HepG2 (cell line): Measurements from ENCODE around the gene IL1RAPL1. TPM values are rescaled to one million over a fixed set of nuclear protein-coding genes. Genes with fewer than 3 reads are reported as not detected.

Source experiments
- ATAC-seq: fragments of 200-7000 bp; cut with Tn5 transposase; 3 replicates; pipeline ENCODE4 v1.9.1; 2020; ENCODE audit warnings: mild to moderate bottlenecking, moderate library complexity
- BruUV-seq: library from RNA; stranded (reverse); fragments of 400-500 nt; replicated peaks from 2 replicates; lab custom pipeline; 2021; lab: Mats Ljungman, UMichigan
- CTCF ChIA-PET: fragments of 300-600 bp; formaldehyde crosslinking; extraction: SDS; loops from one replicate; lab custom pipeline; 2021; ENCODE audit warnings: low total read pairs, inconsistent platforms, low intra/inter-chr PET ratio; lab: Yijun Ruan, JAX
- POLR2A ChIA-PET: fragments of 350-600 bp; sonication (Branson Sonifier 250); formaldehyde crosslinking; loops from one replicate; lab custom pipeline; 2020; ENCODE audit warnings: antibody characterized with exemption, inconsistent platforms; lab: Yijun Ruan, JAX
- DNase-seq: peaks from one replicate; pipeline ENCODE4 v3.0.0-alpha.2; 2015; ENCODE audit warnings: low spot score
- FAIRE-seq: peaks from 3 replicates; lab custom pipeline; 2011; peaks lifted over from hg19 to GRCh38; lab: Jason Lieb, UNC
- H2AFZ ChIP-seq: one replicate; pipeline ENCODE4 v1.6.1; 2011; ENCODE audit warnings: low read length, inconsistent platforms
- H3K27ac ChIP-seq: fragments of 300-600 bp; 3 replicates; pipeline ENCODE4 v1.8.0; 2011; ENCODE audit warnings: mixed run types, mild to moderate bottlenecking, mixed read lengths, low read length, inconsistent platforms; ENCODE audit not compliant: insufficient read depth; ENCODE audit errors: extremely low read length
- H3K27me3 ChIP-seq, 2 experiments: fragments of 200-600 bp in 1 of 2; 2 replicates in 1 of 2; 3 replicates in 1 of 2; pipeline versions ENCODE4 v1.6.0 to v1.8.0; 2011; ENCODE audit warnings: low read length in 2 of 2, mild to moderate bottlenecking in 2 of 2, moderate library complexity in 2 of 2, inconsistent platforms in 1 of 2; ENCODE audit not compliant: insufficient read depth in 2 of 2, control insufficient read depth in 1 of 2
- H3K36me3 ChIP-seq, 2 experiments: fragments of 200-600 bp in 1 of 2; replicated peaks in 1 of 2; 2 replicates in 1 of 2; 3 replicates in 1 of 2; pipeline versions ENCODE4 v1.5.1 to v1.8.0; 2011; ENCODE audit warnings: low read length in 2 of 2, inconsistent platforms in 1 of 2; ENCODE audit not compliant: insufficient read depth in 2 of 2, control insufficient read depth in 1 of 2
- H3K4me1 ChIP-seq: 2 replicates; pipeline ENCODE4 v1.5.1; 2012; ENCODE audit warnings: low read length, inconsistent platforms; ENCODE audit not compliant: insufficient read depth
- H3K4me2 ChIP-seq: 2 replicates; pipeline ENCODE4 v1.6.0; 2011; ENCODE audit warnings: low read depth, low read length, inconsistent platforms
- H3K4me3 ChIP-seq, 3 experiments: fragments of 200-600 bp in 1 of 3; sonication (generic), shearing (Covaris generic) in 1 of 3; replicated peaks in 1 of 3; 2 replicates each; pipeline ENCODE4 v1.5.1; 2011 to 2016; ENCODE audit warnings: low read length in 3 of 3, inconsistent platforms in 2 of 3, low read depth in 2 of 3, mild to moderate bottlenecking in 2 of 3, control low read depth in 1 of 3, mixed read lengths in 1 of 3; ENCODE audit not compliant: insufficient read depth in 1 of 3
- H3K79me2 ChIP-seq: one replicate; pipeline ENCODE4 v1.6.1; 2011; ENCODE audit warnings: low read length, inconsistent platforms; ENCODE audit not compliant: insufficient read depth
- H3K9ac ChIP-seq: 2 replicates; pipeline ENCODE4 v1.6.0; 2011; ENCODE audit warnings: mild to moderate bottlenecking, low read depth, low read length, inconsistent platforms; ENCODE audit not compliant: insufficient read depth
- H3K9me3 ChIP-seq: 2 replicates; pipeline ENCODE4 v1.5.1; 2012; ENCODE audit warnings: mild to moderate bottlenecking, low read length
- H4K20me1 ChIP-seq: 2 replicates; pipeline ENCODE4 v1.6.0; 2011; ENCODE audit warnings: inconsistent platforms, mild to moderate bottlenecking, low read length, moderate library complexity; ENCODE audit not compliant: insufficient read depth
- ISL2 ChIP-seq: sonication (generic); formaldehyde crosslinking; IDR thresholded peaks from 2 replicates; pipeline ENCODE4 v1.5.0; 2020; ENCODE audit warnings: missing genetic modification reagents
- ZMYM2 ChIP-seq: sonication (generic); formaldehyde crosslinking; IDR thresholded peaks from 2 replicates; pipeline ENCODE4 v1.8.0; 2022; ENCODE audit warnings: mild to moderate bottlenecking, missing genetic modification reagents
- ZNF367 ChIP-seq: sonication (generic); formaldehyde crosslinking; IDR thresholded peaks from 2 replicates; pipeline ENCODE4 v1.4.0; 2020; ENCODE audit warnings: missing genetic modification reagents, borderline replicate concordance
- ZNF619 ChIP-seq: sonication (generic); formaldehyde crosslinking; IDR thresholded peaks from 2 replicates; pipeline ENCODE4 v1.4.0; 2020; ENCODE audit warnings: mild to moderate bottlenecking, missing genetic modification reagents
- WGBS: methylation state at CpG from one replicate; pipeline ENCODE4 v1.1.6; 2017; ENCODE audit warnings: low lambda C conversion rate; 5-methylcytosine and 5-hydroxymethylcytosine counted together
- in situ Hi-C: cut with HindIII; loops from 2 replicates; pipeline ENCODE4 v1.10.0; 2017; ENCODE audit warnings: low pct_unique_long_range_greater_than_20kb; ENCODE audit not compliant: extremely low pct_ligation_motif_present
- intact Hi-C: fragments of 100-400 bp; cut with micrococcal nuclease; formaldehyde crosslinking; loops from one replicate; pipeline ENCODE4 v1.10.0; 2022; ENCODE audit not compliant: unreplicated experiment
- polyA plus RNA-seq, 8 experiments: library from polyadenylated mRNA; depleted of rRNA in 3 of 8; stranded (reverse) in 7 of 8; unstranded in 1 of 8; fragments of >200 nt; fragmentation: Illumina TruSeq in 4 of 8; extraction: Trizol in 4 of 8; gene quantifications; 2 replicates each; pipeline versions ENCODE4 v1.2.1 to v1.2.3, GENCODE V29; 2011 to 2016; ENCODE audit warnings: low read depth in 4 of 8, missing spikeins in 1 of 8, mixed read lengths in 1 of 8; ENCODE audit not compliant: insufficient read depth in 1 of 8
- total RNA-seq, 5 experiments: library from RNA; depleted of rRNA; stranded (reverse); fragments of >200 nt; fragmentation: Illumina TruSeq; extraction: Trizol; gene quantifications; 2 replicates each; pipeline ENCODE4 v1.2.3, GENCODE V29; 2016; ENCODE audit warnings: low read depth in 1 of 5
- TF ChIP-seq, protein P1 (sequence below): sonication (generic); formaldehyde crosslinking; IDR thresholded peaks from 2 replicates; pipeline ENCODE4 v1.4.0; 2020; ENCODE audit warnings: mild to moderate bottlenecking, missing genetic modification reagents
- TF ChIP-seq, protein P2 (sequence below): sonication (generic); formaldehyde crosslinking; IDR thresholded peaks from 2 replicates; pipeline ENCODE4 v1.9.0; 2022; ENCODE audit warnings: low read depth, missing genetic modification reagents

The IL1RAPL1 gene
- total and polyA plus RNA-seq, 2 of the 13 experiments (the other 11 are each of a cell fraction or from before 2014, with no cell fraction given): 0.04 TPM; not detected in 1

GRCh38 chrX:29547877-29548276 is 960.6 kb downstream of the IL1RAPL1 start:
- H3K36me3 ChIP-seq: no peaks in the 10 kb centered on the region
- ATAC-seq (no peak), FAIRE-seq (no peak), DNase-seq (no peak)
- ChIA-PET CTCF (no interaction called here), POLR2A (no interaction called here)
- H3K27me3 ChIP-seq: no peaks in the 10 kb centered on the region
- no peak overlapping the region for H3K4me3 ChIP-seq
- no peaks in the 10 kb centered on the region for H4K20me1 ChIP-seq
- no peak overlapping the region for H3K27ac ChIP-seq
- 1% methylated on average over 4 of the region's 4 CpGs for WGBS
- H3K9me3 ChIP-seq: no peaks in the 10 kb centered on the region
- no peaks in the 10 kb centered on the region for H3K79me2 ChIP-seq
- H3K4me2 ChIP-seq: no peak overlapping the region
- no peak overlapping the region for H2AFZ ChIP-seq
- no TSS peak for BruUV-seq
- intact Hi-C loops: no loop called here
- in situ Hi-C loops: no loop called here
- TF ChIP-seq, protein P1, sequence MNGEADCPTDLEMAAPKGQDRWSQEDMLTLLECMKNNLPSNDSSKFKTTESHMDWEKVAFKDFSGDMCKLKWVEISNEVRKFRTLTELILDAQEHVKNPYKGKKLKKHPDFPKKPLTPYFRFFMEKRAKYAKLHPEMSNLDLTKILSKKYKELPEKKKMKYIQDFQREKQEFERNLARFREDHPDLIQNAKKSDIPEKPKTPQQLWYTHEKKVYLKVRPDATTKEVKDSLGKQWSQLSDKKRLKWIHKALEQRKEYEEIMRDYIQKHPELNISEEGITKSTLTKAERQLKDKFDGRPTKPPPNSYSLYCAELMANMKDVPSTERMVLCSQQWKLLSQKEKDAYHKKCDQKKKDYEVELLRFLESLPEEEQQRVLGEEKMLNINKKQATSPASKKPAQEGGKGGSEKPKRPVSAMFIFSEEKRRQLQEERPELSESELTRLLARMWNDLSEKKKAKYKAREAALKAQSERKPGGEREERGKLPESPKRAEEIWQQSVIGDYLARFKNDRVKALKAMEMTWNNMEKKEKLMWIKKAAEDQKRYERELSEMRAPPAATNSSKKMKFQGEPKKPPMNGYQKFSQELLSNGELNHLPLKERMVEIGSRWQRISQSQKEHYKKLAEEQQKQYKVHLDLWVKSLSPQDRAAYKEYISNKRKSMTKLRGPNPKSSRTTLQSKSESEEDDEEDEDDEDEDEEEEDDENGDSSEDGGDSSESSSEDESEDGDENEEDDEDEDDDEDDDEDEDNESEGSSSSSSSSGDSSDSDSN: no peak
- TF ChIP-seq ZMYM2 (CRISPR knock-in tag): no peak
- no peak for TF ChIP-seq ZNF367 (CRISPR knock-in tag)
- TF ChIP-seq ZNF619 (CRISPR knock-in tag): no peak
- no peak for TF ChIP-seq ISL2
- TF ChIP-seq, protein P2, sequence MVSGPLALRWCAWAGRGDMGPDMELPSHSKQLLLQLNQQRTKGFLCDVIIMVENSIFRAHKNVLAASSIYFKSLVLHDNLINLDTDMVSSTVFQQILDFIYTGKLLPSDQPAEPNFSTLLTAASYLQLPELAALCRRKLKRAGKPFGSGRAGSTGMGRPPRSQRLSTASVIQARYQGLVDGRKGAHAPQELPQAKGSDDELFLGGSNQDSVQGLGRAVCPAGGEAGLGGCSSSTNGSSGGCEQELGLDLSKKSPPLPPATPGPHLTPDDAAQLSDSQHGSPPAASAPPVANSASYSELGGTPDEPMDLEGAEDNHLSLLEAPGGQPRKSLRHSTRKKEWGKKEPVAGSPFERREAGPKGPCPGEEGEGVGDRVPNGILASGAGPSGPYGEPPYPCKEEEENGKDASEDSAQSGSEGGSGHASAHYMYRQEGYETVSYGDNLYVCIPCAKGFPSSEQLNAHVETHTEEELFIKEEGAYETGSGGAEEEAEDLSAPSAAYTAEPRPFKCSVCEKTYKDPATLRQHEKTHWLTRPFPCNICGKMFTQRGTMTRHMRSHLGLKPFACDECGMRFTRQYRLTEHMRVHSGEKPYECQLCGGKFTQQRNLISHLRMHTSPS (CRISPR knock-in tag): no peak
- H3K4me1 ChIP-seq: no peaks in the 10 kb centered on the region
- no peak overlapping the region for H3K9ac ChIP-seq
